ENCODE data around the gene SLC45A3.

- no peak for TF ChIP-seq POLR2AphosphoS5 (IDR thresholded peaks at IDR 0.05; ENCODE audit: low read depth, low read length)
- TF ChIP-seq POLR2A (IDR thresholded peaks at IDR 0.05; ENCODE audit: low read depth, low read length) = no peak
- TF ChIP-seq TAF1 (IDR thresholded peaks at IDR 0.05; ENCODE audit: low read depth, low read length) = no peak
- no peak for TF ChIP-seq SPI1 (IDR thresholded peaks at IDR 0.05; ENCODE audit: low read depth, low read length)
- TF ChIP-seq POU2F2 (IDR thresholded peaks at IDR 0.05; ENCODE audit: low read depth, low read length) = no peak
Measured at GRCh38 chr1:205620269-205620668, 60.0 kb downstream of the SLC45A3 start.
